Stromal cell of bone marrow (primary cell): ENCODE measurements around the gene JUND.

Source experiments
- DNase-seq: peaks from one replicate; pipeline ENCODE4 v3.0.0-alpha.2; 2012; ENCODE audit warnings: low read depth

JUND gene

DNA sequence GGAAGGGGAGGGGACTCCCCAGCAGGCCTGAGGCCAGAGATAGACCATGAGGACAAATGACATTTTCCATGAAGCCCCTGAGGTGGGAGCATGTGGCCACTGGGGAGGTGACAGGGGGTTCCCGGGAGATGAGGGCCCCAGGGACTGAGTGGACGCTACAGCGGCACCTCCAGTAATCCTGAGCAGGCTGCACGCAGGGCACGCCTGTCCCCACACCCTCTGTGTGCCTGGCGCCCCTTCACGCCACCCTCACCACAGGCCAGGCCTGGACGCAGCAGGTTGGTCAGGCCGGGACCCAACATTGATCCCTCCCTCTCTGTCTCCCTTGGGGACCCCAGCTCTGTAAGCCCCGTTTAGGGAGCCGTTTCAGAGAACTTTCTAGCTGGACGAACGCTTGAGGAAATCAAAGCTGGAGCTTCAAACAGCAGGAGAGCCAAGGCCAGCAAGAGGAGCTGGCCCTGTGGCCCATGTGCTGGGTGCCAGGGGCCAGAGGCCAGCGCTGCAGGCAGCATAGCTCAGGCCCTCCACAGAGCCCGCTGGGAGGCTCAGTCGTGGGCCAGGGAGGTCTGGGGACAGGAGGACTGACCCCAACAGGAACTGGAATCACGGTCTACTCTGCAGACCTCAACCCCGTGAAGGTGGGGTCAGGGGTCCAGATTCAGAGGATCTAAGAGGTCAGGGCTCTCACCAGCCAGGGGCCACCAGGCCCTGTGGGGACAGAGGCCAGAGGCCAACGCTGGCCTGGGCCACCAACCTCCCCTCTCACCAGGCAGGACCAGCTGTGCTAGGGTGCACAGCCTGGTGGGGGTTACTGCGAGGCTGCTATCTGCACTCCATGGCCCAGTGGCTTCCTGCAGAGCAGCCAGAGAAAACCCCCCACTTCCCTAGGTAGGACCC, 26.9 kb upstream of the JUND start:
- DNase-seq = no peak

DNA sequence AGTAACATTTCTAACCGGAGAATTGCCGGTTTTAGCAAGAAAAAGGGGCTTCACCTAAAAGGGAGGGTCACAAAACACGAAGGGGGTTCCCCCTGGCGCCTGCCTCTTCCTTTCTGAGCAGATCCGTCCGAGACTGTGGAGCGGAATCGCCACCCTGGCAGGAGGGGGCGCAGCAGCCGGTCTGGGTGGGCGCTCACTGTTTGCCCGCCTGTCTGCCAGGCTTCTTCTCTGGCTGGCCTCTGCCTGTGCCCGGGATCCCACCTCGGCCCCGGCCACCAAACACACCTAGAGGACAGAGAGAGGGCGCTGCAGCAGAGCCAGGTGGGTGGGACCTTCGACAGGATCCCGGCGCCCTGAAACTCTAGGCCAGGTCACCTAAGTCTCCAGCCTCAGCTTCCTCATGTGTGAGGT, 25.9 kb upstream of the JUND start:
- DNase-seq = no peak

DNA sequence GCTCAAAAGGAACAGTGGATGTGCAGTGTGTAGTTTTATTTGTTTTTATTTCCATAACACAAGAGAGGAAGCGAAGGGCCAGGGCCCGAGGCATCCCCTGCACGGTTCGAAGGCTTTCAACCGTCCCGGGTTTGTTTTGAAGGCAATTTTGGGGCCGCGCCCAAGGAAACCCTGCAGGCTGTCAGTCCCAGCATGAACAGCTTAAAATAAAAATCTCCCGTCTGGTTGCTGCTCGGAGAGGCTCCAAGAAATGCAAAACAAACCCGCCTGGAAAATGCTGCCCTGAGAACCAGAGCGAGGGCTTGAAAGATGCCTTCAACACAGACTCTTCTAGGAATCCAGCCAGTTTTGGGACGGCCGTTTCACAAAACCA, 25.5 kb upstream of the JUND start:
- no peak for DNase-seq

DNA sequence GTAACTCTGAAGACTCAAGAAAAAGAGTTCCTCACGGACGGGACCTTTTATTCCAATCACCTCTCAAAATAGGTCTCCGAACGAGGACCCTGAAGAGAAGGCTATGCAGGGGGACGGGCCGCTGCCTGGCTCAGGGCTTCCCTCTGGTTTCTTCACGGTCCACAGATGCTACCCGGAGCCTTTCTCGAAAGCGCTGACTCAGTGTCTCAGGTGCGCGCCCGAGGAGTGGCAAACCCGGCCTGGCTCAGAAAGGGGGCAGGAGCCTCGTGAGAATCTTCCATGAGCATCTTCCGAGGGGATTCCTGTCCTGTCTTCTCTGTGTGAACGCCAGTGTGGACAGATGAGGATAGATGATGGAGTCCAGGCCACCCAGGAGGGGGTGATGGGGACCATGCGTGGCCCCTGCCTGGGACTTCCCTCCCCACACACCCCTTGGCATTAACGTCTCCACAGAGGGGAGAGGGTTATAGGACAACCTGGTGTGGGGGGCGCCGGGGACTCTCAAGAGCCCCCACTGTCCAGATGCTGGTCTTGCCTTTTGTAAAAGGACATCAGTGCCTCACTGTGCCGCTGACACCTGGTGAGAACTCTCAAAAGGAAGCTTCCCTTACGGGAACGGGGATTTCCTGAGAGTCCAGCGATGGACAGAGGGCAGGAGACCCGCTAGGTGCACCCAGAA, 24.9 kb upstream of the JUND start:
- DNase-seq = no peak

DNA sequence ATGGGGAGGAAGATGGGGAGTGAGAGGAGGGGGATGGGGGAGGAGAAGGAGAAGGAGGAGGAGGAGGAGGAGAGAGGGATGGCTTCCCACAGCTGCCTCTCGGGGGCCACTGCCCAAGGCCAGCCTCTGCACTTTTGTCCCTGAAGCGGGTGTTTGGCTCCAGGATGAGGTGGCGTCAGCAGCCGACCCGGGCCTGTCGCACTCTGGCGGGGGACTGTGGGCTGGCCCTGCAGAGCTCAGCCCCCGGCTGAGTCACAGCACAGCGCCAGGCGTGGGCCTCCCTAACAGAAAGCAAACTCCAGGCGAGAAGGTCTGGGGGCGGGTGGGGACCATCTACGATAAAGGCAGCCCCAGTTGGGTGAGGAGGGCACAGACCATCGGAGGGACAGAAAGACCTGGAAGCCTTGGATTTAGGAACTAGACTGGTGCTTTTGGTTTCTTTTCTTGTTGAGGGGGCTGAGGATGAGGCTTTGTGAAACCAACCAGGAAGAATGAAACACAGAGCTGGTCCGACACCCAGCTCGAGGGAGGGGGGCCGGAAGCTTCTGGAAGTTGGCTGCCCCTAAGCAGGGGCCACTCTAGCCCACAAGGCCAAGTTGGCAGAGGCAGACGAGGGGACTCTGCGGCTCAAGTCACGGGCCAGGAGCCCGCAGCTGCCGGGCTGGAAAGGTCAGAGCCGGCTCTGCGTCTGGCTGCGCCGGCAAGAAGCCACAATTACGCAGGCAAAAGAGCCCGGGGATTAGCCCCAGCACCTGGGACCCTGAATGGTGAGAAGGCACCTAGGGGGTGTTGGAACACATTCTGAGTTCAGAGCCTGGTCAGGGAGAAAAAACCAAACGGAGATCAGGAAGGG, 23.3 kb upstream of the JUND start:
- peak; percentile 64 for DNase-seq

DNA sequence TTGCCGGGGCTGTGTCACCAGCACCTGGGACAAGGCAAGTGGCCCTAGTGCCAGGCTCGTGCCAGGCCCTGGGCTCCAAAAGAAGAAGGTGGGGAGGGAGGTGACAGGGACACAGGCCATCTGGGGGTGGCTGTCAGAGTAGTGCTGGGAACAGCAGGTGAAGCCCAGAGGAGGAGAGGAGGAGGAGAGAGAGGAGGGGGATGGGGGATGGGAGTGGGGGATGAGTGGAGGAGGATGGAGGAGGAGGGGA, 22.7 kb upstream of the JUND start:
- DNase-seq = no peak

DNA sequence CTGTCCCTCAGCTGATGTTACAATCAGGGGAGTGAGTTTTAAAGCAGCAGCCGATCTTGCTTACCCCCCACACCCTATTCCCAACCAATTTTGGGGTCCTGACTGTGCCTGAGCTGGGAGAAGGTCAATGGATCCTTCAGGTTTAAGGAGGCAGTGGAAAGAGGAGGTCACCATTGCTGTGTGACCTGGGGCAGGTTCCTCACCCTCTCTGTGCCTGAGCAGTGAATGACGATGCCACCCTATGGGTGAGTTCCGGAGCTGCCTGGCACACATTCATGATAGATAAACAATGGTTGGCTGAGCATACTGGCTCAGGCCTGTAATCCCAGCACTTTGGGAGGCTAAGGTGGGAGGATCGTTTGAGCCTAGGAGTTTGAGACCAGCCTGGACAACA, 20.3 kb upstream of the JUND start:
- DNase-seq = no peak

DNA sequence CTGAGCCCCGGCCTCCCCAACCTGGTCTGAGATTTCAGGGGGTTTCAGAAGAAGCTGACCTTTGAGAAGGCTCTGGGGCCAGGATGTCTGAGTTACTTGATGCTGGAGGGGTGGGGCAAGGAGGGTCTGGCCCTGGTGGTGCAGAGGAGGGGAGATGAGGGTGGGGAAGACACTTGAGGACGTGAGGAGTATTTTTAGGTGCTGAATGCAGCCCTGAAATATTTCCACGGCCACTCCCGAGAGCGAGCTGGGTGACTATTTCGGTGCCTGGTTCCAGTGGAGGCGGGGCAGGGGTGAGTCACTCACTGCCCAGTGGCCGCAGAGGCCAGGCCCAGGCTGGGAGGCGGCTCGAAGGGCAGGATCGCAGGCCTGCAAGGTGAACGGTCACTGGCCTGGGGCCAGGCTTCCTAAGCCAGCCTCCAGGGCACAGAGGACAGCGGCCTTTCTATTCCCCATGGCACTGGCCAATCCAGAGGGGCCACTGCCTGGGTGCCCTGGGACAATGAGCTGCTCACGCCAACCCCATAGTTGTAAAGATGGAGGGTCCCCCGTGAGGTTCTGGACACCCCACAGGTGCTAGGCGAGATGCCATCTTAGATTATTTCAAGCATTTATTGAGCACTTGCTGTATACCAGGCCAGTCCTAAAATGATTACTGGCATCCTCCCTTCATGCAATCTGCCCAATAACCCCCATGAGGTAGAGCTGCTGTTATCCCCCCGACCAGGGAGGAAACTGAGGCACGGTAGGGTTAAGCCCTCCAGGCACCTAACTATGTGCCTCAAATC, 19.7 kb upstream of the JUND start:
- DNase-seq = peak; percentile 69

DNA sequence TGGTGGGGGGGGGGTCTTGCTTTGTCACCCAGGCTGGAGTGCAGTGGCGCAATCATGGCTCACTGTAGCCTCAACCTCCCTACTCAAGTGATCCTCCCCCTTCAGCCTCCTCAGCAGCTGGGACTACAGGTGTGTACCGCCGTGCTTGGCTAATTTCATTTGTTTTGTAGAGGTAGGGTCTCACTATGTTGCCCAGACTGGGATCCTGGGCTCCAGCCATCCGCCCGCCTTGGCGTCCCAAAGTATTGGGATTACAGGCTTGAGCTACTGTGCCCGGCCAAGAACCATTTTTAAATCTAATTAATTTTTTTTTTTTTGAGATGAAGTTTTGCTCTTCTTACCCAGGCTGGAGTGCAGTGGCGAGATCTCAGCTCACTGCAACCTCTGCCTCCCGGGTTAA, 18.2 kb upstream of the JUND start:
- DNase-seq = no peak

DNA sequence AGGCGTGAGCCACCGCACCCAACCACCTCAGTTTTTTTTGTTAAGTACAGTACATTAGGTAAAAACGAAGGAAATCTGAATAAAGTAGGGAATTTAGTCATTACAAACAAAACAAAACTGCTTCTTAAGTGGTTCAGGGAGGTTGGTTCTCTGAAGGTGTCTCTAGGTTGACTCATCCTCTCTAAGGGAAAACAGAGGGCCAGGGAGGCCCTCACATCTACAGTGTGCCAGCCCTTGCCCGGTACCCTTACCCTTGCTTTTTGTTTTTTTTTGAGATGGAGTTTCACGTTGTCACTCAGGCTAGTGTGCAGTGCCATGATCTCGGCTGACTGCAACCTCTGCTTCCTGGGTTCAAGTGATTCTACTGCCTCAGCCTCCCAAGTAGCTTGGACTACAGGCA, 17.2 kb upstream of the JUND start:
- DNase-seq = no peak

DNA sequence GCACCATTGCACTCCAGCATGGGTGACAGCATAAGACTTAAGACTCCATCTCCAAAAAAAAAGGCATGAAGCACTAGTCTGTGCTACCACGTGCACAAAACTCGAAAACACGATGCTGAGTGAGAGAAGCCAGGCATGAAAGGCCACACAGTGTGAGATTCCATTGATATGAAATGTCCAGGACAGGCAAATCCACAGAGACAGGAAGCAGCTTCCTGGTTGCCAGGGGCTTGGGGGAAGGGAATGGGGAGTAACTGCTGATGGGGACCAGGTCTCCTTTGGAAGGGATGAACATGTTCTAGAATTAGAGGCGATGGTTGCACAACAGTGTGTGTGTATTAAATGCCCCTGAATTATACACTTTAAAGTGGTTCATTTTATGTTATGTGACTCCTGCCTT, 15.9 kb upstream of the JUND start:
- no peak for DNase-seq

DNA sequence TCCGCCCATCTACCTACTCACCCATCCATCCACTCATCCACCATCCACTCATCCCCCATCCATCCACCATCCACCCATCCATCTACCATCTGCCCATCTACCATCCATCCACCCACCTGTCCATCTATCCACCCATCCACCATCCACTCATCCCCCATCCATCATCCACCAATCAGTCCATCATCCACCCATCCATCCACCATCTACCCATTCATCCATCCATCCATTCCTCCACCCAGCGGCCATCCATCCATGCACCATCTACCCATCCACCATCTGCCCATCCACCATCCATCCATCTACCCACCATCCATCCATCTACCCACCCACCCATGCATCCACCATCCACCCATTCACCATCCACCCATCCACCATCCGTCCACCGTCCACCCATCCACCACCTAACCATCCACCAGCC, 13.6 kb upstream of the JUND start:
- DNase-seq = no peak

DNA sequence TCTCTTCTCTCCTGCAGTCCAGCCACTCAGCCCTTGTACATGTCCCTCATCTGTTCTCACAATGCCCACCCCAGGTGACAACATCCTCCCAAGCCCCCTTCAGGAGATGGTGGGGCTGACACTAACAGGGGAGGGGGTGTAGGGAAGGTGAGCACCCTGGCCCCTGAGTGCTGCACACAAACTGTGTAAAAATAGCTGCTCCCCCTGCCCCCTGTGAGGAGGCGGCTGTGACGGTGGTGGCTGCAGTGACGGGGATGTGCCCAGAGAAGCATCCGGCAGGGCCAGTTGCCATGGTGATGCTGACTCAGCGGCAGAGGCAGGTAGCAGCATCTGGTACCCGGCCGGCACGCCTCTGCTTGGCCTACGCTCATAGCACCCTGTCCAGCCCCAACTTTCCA, 13.0 kb upstream of the JUND start:
- no peak for DNase-seq

DNA sequence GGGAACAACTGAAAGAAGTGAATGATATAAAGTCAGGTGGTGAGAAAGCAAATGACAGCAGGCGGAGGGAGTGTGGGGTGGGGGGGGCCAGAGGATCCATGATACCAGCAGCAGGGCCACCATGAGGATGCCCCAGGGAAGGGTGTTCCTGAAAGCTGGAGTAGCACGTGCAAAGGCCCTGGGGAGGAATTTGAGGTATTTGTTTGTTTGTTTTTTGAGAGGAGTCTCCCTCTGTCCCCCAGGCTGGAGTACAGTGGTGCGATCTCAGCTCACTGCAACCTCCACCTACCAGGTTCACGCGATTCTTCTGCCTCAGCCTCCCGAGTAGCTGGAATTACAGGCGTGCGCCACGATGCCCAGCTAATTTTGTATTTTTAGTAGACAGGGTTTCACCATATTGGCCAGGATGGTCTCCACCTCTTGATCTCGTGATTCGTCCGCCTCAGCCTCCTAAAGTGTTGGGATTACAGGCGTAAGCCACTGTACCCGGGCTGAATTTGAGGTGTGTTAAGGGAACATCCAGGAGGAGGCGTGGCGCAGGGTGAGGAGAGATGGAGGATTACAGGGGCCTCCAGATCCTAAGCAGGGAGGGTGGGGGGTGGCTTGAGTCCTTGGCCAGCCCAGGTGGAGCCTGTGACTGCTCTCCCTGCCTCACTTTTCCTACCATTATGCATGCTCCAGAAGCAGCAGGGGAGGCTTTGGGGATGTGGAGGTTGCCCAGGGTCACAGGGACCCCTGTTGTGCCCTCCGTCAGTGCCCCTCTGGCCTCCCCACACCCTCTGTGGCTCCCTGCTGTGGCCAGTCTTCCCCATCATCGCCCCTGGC, 12.4 kb upstream of the JUND start:
- no peak for DNase-seq

DNA sequence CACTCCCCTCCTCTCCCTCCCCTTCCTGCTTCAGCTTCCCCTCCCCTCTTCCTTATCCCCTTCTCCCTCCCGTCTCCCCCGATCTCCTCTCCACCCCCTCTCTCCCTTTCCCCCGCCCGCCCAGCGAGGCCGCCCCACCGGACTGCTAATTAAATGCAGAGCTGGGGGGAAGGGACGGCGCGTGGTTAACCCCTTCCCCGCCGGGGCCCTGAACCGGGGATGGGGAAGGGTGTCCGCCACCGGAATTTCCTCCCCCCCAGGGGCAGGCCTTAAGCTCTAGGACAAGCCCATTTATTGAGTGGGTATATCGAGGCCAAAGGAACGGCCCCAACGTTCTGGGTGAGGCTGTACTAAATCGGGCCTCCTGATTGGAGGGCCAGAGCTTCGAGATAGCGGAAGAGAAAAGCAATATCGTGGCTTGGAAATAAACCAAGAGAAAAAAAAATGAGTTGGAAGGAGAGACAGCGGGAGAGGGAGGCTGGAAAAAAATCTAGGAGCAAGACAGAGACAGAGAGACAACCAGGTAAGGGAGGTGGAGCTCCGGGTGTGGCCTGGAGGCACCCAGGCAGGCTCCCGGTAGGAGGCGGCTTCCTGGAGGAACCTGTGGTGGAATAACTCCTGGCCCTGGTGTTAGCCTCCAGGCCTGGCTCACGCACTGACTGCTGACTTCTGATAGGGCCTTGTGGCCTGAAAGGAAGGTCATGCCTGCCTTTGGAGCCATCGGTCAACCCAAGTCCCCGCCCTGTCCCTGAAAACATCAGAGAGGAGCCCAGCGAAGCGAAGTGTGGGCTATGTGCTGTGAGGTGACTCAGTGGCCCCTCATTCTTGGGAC, 11.6 kb upstream of the JUND start:
- DNase-seq = peak; percentile 29

DNA sequence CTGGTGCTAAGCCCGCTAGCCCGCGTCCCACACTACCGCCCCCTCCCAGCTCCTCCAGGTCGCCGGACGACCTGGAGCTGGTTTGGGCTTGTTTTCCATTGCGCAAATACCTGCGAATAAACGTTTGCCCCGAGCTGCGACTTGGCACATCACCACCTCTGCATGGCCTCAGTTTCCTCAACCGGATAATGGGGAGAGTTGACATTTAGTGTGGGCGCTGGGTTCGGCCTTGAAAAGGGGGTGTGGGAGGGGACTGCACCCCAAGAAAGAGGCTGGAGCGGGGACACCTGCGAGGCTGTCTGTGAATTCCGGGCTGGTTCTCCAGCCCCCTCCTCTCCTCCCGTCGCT, 11.0 kb upstream of the JUND start:
- DNase-seq = no peak

DNA sequence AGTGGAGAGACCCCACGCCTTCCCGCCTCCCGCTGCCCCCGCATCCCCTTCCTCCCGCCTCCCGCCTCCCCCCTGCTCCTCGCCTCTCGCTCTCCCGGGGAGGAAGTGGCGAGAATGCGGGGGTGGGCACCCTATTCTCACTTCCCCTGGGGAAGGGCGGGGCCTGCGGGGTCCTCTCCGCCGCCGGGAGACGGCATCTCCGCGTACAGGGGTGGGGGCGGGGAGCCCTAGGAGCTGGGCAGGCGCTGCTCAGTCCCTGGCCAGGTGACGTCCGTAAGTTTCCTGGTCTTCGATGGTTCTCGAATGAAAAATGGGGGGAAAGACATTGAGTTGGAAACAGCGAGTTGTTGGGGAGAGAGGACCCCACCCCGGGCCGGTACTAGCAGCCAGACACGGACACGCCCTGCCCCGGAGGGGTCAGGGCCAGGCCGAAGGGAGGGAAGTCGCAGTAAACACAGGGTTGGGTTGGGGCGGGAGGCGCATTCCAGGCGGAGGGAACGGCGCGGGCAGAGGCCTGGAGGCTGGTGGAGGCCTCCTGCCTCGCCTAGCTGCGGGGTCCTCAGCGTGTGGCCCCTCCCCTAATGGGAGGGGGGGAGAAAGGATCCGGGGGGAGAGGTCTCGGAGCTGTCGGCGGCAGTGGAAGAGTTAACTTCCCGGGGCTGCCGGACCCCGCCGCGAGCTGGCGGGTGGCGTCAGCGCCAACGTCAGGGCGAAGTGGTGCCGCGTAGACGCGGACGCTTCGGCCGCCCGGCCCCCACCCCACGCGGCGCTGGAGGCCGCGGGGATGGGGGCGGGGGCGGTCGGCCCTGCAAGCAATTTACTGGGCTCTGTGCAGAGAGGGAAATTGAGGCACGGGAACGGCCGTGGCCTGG, 10.4 kb upstream of the JUND start:
- DNase-seq = peak; percentile 41

DNA sequence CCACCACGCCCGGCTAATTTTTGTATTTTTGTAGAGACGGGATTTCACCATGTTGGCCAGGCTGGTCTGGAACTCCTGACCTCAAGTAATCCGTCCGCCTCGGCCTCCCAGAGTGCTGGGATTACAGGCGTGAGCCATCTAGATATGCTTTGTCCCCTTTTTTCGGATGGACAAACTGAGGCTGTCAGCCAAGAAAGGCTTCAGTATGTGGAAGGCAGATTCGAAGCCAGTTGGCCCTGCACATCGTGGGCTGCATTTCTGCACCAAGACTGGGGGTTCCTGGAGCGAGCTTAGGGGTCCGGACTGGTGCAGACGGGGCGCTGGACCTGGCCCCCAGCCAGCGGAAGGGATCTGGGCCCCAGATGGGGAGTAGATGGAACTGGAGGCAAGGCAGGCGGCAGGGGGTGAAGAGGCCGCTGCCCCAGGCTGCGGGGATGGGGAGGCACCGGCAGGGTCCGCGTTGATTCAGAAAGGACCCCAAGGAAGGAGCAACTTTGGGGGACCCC, 9.7 kb upstream of the JUND start:
- DNase-seq = no peak

DNA sequence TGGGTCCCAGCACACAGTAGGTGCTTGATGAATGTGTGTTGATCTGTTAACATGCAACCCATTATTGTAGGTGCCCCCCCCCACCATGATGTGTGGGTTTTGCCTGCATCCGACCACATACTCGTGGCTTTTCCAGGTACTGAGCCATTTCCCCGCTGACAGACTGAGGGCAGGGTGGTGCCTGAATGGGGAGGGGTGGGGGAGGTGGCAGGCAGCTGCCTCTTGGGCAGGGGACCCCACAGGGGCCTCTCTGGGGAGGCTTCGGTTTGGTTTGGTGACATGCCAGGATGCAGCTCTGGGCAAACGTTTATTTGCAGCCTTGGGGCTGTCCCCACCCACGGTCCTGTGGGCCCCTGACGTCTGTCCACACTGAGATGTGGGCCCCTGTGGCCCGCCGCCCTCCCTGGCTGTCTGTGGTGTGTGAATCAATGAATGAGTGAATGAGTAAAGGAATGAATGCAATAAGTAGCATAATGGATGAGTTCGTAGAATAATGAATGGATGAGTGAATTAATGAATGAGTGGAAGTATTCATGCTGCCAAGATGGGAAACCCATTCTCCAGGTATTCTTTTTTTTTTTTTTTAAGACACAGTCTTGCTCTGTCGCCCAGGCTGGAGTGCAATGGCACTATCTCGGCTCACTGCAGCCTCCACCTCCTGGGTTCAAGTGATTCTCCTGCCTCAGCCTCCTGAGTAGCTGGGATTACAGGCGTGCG, 9.0 kb upstream of the JUND start:
- no peak for DNase-seq
